WTC11 (cell line): ENCODE results near the gene FOXJ2. TPM values are rescaled to one million over a fixed set of nuclear protein-coding genes. Genes with fewer than 3 reads are reported as not detected.

Experiments
- ATAC-seq: fragments of 200-7000 bp; cut with Tn5 transposase; 2 replicates; pipeline ENCODE4 v1.10.0; 2021; ENCODE audit warnings: mild to moderate bottlenecking, moderate library complexity
- CTCF ChIA-PET: fragments of 300-600 bp; sonication (Branson Sonifier 250); formaldehyde crosslinking; loops from one replicate; lab custom pipeline; 2021; ENCODE audit warnings: antibody characterized with exemption; lab: Charles Lee
- POLR2A ChIA-PET: fragments of 350-600 bp; sonication (Branson Sonifier 250); formaldehyde crosslinking; loops from one replicate; lab custom pipeline; 2021; ENCODE audit warnings: antibody characterized with exemption; lab: Charles Lee
- DNase-seq: peaks from one replicate; pipeline ENCODE4 v3.0.0; 2021; ENCODE audit warnings: low spot score
- H3K27ac Mint-ChIP-seq: 2 replicates; pipeline ENCODE4 v1.8.0; 2021; ENCODE audit warnings: mixed read lengths
- H3K27me3 Mint-ChIP-seq: 2 replicates; pipeline ENCODE4 v1.8.0; 2021; ENCODE audit warnings: low read depth, mild to moderate bottlenecking, moderate library complexity, mixed read lengths
- H3K36me3 Mint-ChIP-seq: 2 replicates; pipeline ENCODE4 v1.8.0; 2021; ENCODE audit warnings: mixed read lengths
- H3K4me1 Mint-ChIP-seq: 2 replicates; pipeline ENCODE4 v1.8.0; 2022; ENCODE audit warnings: mixed read lengths
- H3K4me3 Mint-ChIP-seq: 2 replicates; pipeline ENCODE4 v1.8.0; 2021; ENCODE audit warnings: mild to moderate bottlenecking, moderate library complexity, mixed read lengths
- H3K9me3 Mint-ChIP-seq: 2 replicates; pipeline ENCODE4 v1.8.0; 2021; ENCODE audit warnings: mixed read lengths
- FOXP1 ChIP-seq: sonication (generic); formaldehyde crosslinking; IDR thresholded peaks from 2 replicates; pipeline ENCODE4 v1.8.0; 2022; ENCODE audit warnings: missing genetic modification reagents, mild to moderate bottlenecking, moderate library complexity, borderline replicate concordance
- GTF2I ChIP-seq: fragments of 250-450 bp; sonication (Bioruptor Pico); conservative IDR thresholded peaks from 2 replicates; pipeline ENCODE4 v1.4.0; 2021; ENCODE audit warnings: mild to moderate bottlenecking
- NFATC4 ChIP-seq: fragments of 250-450 bp; sonication (Bioruptor Pico); IDR thresholded peaks from 2 replicates; pipeline ENCODE4 v1.9.0; 2021; ENCODE audit warnings: mild to moderate bottlenecking
- SP1 ChIP-seq: sonication (generic); formaldehyde crosslinking; conservative IDR thresholded peaks from 2 replicates; pipeline ENCODE4 v1.8.1; 2022; ENCODE audit warnings: missing genetic modification reagents
- ZNF416 ChIP-seq: fragments of 250-450 bp; sonication (Bioruptor Pico); IDR thresholded peaks from 2 replicates; pipeline ENCODE4 v1.9.0; 2021; ENCODE audit warnings: mild to moderate bottlenecking, inconsistent platforms
- total RNA-seq: library from RNA; stranded (reverse); gene quantifications from 3 replicates; pipeline ENCODE4 v1.2.3, GENCODE V29; 2021
- TF ChIP-seq, protein P1 (sequence below): fragments of 250-450 bp; sonication (Bioruptor Pico); IDR thresholded peaks from 2 replicates; pipeline ENCODE4 v1.9.0; 2021; ENCODE audit warnings: mild to moderate bottlenecking, borderline replicate concordance
- TF ChIP-seq, protein P2 (sequence below): sonication (generic); formaldehyde crosslinking; IDR thresholded peaks from 2 replicates; pipeline ENCODE4 v1.8.0; 2023; ENCODE audit warnings: mild to moderate bottlenecking, missing genetic modification reagents
- TF ChIP-seq, protein P3 (sequence below): fragments of 250-450 bp; sonication (Bioruptor Pico); IDR thresholded peaks from 2 replicates; pipeline ENCODE4 v1.9.0; 2021; ENCODE audit warnings: moderate library complexity, mild to moderate bottlenecking, inconsistent platforms, borderline replicate concordance
- TF ChIP-seq, protein P4 (sequence below): sonication (generic); formaldehyde crosslinking; IDR thresholded peaks from 2 replicates; pipeline ENCODE4 v1.8.0; 2023; ENCODE audit warnings: missing genetic modification reagents, mild to moderate bottlenecking, borderline replicate concordance
- TF ChIP-seq, protein P5 (sequence below): fragments of 250-450 bp; sonication (Bioruptor Pico); IDR thresholded peaks from 2 replicates; pipeline ENCODE4 v2.1.2; 2022; ENCODE audit warnings: mild to moderate bottlenecking, moderate library complexity
- TF ChIP-seq, protein P6 (sequence below): sonication (generic); formaldehyde crosslinking; conservative IDR thresholded peaks from 2 replicates; pipeline ENCODE4 v1.8.1; 2023; ENCODE audit warnings: mild to moderate bottlenecking, low read depth, missing genetic modification reagents, moderate library complexity

The FOXJ2 gene
- total RNA-seq, 1 experiment from 2014 or later = 12.7 TPM

DNA sequence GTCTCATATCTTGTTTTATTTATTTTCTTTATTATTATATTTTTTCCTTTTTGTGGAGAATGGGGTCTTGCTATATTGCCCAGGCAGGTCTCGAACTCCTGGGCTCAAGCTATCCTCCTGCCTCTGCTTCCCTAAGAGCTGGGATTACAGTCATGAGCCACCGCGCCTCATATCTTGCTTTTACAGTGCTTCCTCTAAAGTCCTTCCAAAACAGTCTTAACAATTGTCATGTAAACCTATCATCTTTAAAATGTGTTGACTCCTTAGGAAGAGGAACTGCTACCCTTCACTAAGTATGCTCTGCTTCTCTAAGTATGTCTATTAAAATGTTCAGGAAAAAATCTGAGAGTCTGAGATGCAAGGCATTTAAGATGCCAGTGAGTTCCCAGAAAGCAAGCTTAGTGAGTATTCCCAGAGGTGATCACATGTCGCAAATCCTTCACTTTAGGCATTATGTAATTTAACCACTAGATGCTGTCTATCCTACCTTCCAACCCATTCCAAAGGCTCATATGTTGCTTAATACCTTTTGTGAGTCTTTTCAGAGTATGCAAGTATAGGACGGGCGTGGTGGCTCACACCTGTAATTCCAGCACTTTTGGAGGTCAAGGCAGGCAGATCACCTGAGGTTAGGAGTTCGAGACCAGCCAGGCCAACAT, 19.7 kb upstream of the FOXJ2 start (continued):
- TF ChIP-seq, protein P1, sequence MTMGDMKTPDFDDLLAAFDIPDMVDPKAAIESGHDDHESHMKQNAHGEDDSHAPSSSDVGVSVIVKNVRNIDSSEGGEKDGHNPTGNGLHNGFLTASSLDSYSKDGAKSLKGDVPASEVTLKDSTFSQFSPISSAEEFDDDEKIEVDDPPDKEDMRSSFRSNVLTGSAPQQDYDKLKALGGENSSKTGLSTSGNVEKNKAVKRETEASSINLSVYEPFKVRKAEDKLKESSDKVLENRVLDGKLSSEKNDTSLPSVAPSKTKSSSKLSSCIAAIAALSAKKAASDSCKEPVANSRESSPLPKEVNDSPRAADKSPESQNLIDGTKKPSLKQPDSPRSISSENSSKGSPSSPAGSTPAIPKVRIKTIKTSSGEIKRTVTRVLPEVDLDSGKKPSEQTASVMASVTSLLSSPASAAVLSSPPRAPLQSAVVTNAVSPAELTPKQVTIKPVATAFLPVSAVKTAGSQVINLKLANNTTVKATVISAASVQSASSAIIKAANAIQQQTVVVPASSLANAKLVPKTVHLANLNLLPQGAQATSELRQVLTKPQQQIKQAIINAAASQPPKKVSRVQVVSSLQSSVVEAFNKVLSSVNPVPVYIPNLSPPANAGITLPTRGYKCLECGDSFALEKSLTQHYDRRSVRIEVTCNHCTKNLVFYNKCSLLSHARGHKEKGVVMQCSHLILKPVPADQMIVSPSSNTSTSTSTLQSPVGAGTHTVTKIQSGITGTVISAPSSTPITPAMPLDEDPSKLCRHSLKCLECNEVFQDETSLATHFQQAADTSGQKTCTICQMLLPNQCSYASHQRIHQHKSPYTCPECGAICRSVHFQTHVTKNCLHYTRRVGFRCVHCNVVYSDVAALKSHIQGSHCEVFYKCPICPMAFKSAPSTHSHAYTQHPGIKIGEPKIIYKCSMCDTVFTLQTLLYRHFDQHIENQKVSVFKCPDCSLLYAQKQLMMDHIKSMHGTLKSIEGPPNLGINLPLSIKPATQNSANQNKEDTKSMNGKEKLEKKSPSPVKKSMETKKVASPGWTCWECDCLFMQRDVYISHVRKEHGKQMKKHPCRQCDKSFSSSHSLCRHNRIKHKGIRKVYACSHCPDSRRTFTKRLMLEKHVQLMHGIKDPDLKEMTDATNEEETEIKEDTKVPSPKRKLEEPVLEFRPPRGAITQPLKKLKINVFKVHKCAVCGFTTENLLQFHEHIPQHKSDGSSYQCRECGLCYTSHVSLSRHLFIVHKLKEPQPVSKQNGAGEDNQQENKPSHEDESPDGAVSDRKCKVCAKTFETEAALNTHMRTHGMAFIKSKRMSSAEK (CRISPR knock-in tag) = no peak
- TF ChIP-seq, protein P2, sequence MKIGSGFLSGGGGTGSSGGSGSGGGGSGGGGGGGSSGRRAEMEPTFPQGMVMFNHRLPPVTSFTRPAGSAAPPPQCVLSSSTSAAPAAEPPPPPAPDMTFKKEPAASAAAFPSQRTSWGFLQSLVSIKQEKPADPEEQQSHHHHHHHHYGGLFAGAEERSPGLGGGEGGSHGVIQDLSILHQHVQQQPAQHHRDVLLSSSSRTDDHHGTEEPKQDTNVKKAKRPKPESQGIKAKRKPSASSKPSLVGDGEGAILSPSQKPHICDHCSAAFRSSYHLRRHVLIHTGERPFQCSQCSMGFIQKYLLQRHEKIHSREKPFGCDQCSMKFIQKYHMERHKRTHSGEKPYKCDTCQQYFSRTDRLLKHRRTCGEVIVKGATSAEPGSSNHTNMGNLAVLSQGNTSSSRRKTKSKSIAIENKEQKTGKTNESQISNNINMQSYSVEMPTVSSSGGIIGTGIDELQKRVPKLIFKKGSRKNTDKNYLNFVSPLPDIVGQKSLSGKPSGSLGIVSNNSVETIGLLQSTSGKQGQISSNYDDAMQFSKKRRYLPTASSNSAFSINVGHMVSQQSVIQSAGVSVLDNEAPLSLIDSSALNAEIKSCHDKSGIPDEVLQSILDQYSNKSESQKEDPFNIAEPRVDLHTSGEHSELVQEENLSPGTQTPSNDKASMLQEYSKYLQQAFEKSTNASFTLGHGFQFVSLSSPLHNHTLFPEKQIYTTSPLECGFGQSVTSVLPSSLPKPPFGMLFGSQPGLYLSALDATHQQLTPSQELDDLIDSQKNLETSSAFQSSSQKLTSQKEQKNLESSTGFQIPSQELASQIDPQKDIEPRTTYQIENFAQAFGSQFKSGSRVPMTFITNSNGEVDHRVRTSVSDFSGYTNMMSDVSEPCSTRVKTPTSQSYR (CRISPR knock-in tag) = no peak
- TF ChIP-seq SP1 = no peak

DNA sequence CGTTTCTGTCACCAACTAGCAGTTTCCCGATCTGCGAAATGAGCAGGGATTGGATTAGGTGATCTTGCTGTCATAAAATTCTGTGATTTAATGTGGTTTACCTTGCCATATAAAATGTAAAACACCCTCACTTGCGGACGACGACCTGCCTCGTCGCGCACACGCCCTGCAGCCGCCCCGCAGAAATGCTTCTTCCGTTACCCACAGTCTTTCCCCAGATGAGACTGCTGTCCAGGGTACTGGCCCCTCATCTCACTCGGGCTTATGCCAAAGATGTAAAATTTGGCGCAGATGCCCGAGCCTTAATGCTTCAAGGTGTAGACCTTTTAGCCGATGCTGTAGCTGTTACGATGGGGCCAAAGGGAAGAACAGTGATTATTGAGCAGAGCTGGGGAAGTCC, 17.7 kb upstream of the FOXJ2 start:
- ATAC-seq (no peak), DNase-seq (no peak)
- Mint-ChIP-seq H3K27ac (no peak overlapping the region), H3K9me3 (no peaks in the 10 kb centered on the region), H3K4me1 (peaks cover 13% of the 10 kb centered on the region), H3K27me3 (no peaks in the 10 kb centered on the region), H3K4me3 (no peak overlapping the region), H3K36me3 (peaks cover 14% of the 10 kb centered on the region)
- ChIA-PET POLR2A (no interaction called here), CTCF (interaction anchor here (0.6 kb wide), 1 partner anchor 28 kb away, joined by 3 read pairs; no protein-coding TSS in a partner anchor)
- TF ChIP-seq SP1 = no peak
- TF ChIP-seq, protein P1 (CRISPR knock-in tag) = no peak
- TF ChIP-seq, protein P3, sequence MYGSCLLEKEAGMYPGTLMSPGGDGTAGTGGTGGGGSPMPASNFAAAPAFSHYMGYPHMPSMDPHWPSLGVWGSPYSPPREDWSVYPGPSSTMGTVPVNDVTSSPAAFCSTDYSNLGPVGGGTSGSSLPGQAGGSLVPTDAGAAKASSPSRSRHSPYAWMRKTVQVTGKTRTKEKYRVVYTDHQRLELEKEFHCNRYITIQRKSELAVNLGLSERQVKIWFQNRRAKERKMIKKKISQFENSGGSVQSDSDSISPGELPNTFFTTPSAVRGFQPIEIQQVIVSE = no peak
- no peak for TF ChIP-seq FOXP1 (CRISPR knock-in tag)
- no peak for TF ChIP-seq ZNF416
- no peak for TF ChIP-seq GTF2I
- TF ChIP-seq, protein P4, sequence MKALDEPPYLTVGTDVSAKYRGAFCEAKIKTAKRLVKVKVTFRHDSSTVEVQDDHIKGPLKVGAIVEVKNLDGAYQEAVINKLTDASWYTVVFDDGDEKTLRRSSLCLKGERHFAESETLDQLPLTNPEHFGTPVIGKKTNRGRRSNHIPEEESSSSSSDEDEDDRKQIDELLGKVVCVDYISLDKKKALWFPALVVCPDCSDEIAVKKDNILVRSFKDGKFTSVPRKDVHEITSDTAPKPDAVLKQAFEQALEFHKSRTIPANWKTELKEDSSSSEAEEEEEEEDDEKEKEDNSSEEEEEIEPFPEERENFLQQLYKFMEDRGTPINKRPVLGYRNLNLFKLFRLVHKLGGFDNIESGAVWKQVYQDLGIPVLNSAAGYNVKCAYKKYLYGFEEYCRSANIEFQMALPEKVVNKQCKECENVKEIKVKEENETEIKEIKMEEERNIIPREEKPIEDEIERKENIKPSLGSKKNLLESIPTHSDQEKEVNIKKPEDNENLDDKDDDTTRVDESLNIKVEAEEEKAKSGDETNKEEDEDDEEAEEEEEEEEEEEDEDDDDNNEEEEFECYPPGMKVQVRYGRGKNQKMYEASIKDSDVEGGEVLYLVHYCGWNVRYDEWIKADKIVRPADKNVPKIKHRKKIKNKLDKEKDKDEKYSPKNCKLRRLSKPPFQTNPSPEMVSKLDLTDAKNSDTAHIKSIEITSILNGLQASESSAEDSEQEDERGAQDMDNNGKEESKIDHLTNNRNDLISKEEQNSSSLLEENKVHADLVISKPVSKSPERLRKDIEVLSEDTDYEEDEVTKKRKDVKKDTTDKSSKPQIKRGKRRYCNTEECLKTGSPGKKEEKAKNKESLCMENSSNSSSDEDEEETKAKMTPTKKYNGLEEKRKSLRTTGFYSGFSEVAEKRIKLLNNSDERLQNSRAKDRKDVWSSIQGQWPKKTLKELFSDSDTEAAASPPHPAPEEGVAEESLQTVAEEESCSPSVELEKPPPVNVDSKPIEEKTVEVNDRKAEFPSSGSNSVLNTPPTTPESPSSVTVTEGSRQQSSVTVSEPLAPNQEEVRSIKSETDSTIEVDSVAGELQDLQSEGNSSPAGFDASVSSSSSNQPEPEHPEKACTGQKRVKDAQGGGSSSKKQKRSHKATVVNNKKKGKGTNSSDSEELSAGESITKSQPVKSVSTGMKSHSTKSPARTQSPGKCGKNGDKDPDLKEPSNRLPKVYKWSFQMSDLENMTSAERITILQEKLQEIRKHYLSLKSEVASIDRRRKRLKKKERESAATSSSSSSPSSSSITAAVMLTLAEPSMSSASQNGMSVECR (CRISPR knock-in tag) = no peak
- TF ChIP-seq, protein P5, sequence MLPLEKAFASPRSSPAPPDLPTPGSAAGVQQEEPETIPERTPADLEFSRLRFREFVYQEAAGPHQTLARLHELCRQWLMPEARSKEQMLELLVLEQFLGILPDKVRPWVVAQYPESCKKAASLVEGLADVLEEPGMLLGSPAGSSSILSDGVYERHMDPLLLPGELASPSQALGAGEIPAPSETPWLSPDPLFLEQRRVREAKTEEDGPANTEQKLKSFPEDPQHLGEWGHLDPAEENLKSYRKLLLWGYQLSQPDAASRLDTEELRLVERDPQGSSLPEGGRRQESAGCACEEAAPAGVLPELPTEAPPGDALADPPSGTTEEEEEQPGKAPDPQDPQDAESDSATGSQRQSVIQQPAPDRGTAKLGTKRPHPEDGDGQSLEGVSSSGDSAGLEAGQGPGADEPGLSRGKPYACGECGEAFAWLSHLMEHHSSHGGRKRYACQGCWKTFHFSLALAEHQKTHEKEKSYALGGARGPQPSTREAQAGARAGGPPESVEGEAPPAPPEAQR (CRISPR knock-in tag) = no peak
- TF ChIP-seq, protein P6, sequence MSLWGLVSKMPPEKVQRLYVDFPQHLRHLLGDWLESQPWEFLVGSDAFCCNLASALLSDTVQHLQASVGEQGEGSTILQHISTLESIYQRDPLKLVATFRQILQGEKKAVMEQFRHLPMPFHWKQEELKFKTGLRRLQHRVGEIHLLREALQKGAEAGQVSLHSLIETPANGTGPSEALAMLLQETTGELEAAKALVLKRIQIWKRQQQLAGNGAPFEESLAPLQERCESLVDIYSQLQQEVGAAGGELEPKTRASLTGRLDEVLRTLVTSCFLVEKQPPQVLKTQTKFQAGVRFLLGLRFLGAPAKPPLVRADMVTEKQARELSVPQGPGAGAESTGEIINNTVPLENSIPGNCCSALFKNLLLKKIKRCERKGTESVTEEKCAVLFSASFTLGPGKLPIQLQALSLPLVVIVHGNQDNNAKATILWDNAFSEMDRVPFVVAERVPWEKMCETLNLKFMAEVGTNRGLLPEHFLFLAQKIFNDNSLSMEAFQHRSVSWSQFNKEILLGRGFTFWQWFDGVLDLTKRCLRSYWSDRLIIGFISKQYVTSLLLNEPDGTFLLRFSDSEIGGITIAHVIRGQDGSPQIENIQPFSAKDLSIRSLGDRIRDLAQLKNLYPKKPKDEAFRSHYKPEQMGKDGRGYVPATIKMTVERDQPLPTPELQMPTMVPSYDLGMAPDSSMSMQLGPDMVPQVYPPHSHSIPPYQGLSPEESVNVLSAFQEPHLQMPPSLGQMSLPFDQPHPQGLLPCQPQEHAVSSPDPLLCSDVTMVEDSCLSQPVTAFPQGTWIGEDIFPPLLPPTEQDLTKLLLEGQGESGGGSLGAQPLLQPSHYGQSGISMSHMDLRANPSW (CRISPR knock-in tag) = no peak
- no peak for TF ChIP-seq NFATC4 (CRISPR knock-in tag)
